Epidermal melanocyte (primary cell): ENCODE data around the gene ZNF860.

ENCODE experiments used
- DNase-seq: peaks from one replicate; pipeline ENCODE4 v3.0.0; 2011; ENCODE audit warnings: low spot score; ENCODE audit not compliant: insufficient read length

ZNF860 gene

GRCh38 chr3:31981206-31982181 lies at the start of gene ZNF860, which contains the start of gene OSBPL10:
TSS of gene ZNF860 (plus strand) at chr3:31981750. CDS start at chr3:31989080, 7,330 bp downstream.
TSS of gene OSBPL10 (minus strand) at chr3:31981262. CDS start at chr3:31981179, 83 bp downstream.
- no peak for DNase-seq

- no peak for DNase-seq
Measured at GRCh38 chr3:31932990-31933389, 48.6 kb upstream of the ZNF860 start.

- DNase-seq: no peak
Measured at GRCh38 chr3:31934018-31934417, 47.5 kb upstream of the ZNF860 start.

GRCh38 chr3:31934866-31935265 lies 46.7 kb upstream of the ZNF860 start:
- DNase-seq: no peak

GRCh38 chr3:31936420-31937060 lies 45.0 kb upstream of the ZNF860 start:
- DNase-seq: no peak

- no peak for DNase-seq
Measured at GRCh38 chr3:31937225-31937624, 44.3 kb upstream of the ZNF860 start.

- DNase-seq: no peak
Measured at GRCh38 chr3:31942446-31942845, 39.1 kb upstream of the ZNF860 start.

GRCh38 chr3:31943041-31943440 lies 38.5 kb upstream of the ZNF860 start:
- no peak for DNase-seq

- no peak for DNase-seq
Measured at GRCh38 chr3:31945738-31946052, 35.9 kb upstream of the ZNF860 start.

- no peak for DNase-seq
Measured at GRCh38 chr3:31946484-31947081, 35.0 kb upstream of the ZNF860 start.

- DNase-seq: no peak
Measured at GRCh38 chr3:31947162-31947561, 34.4 kb upstream of the ZNF860 start.

GRCh38 chr3:31947671-31948091 lies 33.9 kb upstream of the ZNF860 start:
- DNase-seq: no peak

- no peak for DNase-seq
Measured at GRCh38 chr3:31948280-31948679, 33.3 kb upstream of the ZNF860 start.

- no peak for DNase-seq
Measured at GRCh38 chr3:31952205-31952604, 29.3 kb upstream of the ZNF860 start.

GRCh38 chr3:31953091-31953490 lies 28.5 kb upstream of the ZNF860 start:
- DNase-seq: no peak

GRCh38 chr3:31953636-31954035 lies 27.9 kb upstream of the ZNF860 start:
- no peak for DNase-seq

- DNase-seq: no peak
Measured at GRCh38 chr3:31955581-31955980, 26.0 kb upstream of the ZNF860 start.

- no peak for DNase-seq
Measured at GRCh38 chr3:31957106-31957505, 24.4 kb upstream of the ZNF860 start.

- no peak for DNase-seq
Measured at GRCh38 chr3:31958701-31959152, 22.8 kb upstream of the ZNF860 start.

- no peak for DNase-seq
Measured at GRCh38 chr3:31959251-31959650, 22.3 kb upstream of the ZNF860 start.

GRCh38 chr3:31959951-31960792 lies 21.4 kb upstream of the ZNF860 start:
- DNase-seq: no peak
